B cell (primary cell): ENCODE results near the gene GNB3. TPM values are rescaled to one million over a fixed set of nuclear protein-coding genes. Genes with fewer than 3 reads are reported as not detected.

Source experiments
- ATAC-seq: fragments of 200-7000 bp; cut with Tn5 transposase; one replicate; pipeline ENCODE4 v1.10.0; 2021; ENCODE audit warnings: low read depth, mild to moderate bottlenecking, moderate number of reproducible peaks, moderate library complexity
- CTCF ChIA-PET: fragments of 350-600 bp; sonication (Branson Sonifier 250); formaldehyde crosslinking; loops from one replicate; lab custom pipeline; 2021; ENCODE audit warnings: antibody characterized with exemption, inconsistent platforms; lab: Charles Lee
- POLR2A ChIA-PET: fragments of 350-600 bp; sonication (Branson Sonifier 250); formaldehyde crosslinking; loops from one replicate; lab custom pipeline; 2021; ENCODE audit warnings: antibody characterized with exemption; lab: Charles Lee
- DNase-seq: peaks from one replicate; pipeline ENCODE4 v3.0.0; 2013
- H2AFZ ChIP-seq: 2 replicates; pipeline ENCODE4 v1.6.1; 2012; ENCODE audit warnings: mild to moderate bottlenecking, low read depth, low read length; ENCODE audit not compliant: insufficient read depth, poor library complexity, severe bottlenecking
- H3K27ac ChIP-seq, 2 donors: 1 replicate in 1 of 2; 2 replicates in 1 of 2; pipeline ENCODE4 v1.5.1; 2012 to 2013; ENCODE audit warnings: low read length in 2 of 2, mild to moderate bottlenecking in 2 of 2, moderate library complexity in 1 of 2
- H3K27me3 ChIP-seq, 4 experiments: fragments of 200-600 bp in 1 of 4; sonication (generic) in 1 of 4; replicated peaks in 1 of 4; 1 replicate in 2 of 4; 2 replicates in 2 of 4; pipeline versions ENCODE4 v1.6.1 to v1.7.0; 2013 to 2016; ENCODE audit warnings: low read length in 3 of 4, mild to moderate bottlenecking in 2 of 4, mixed read lengths in 1 of 4, moderate library complexity in 1 of 4; ENCODE audit not compliant: insufficient read depth in 4 of 4, control insufficient read depth in 3 of 4; ENCODE audit errors: control extremely low read depth in 1 of 4
- H3K36me3 ChIP-seq, 2 experiments: replicated peaks in 1 of 2; 1 replicate in 1 of 2; 2 replicates in 1 of 2; pipeline versions ENCODE4 v1.6.1 to v1.7.1; 2013; ENCODE audit warnings: low read length in 1 of 2; ENCODE audit not compliant: insufficient read depth in 2 of 2, control insufficient read depth in 1 of 2; ENCODE audit errors: control extremely low read depth in 1 of 2, extremely low read depth in 1 of 2
- H3K4me1 ChIP-seq, 2 donors: fragments of 200-600 bp in 1 of 2; sonication (generic) in 1 of 2; 1 replicate in 1 of 2; 2 replicates in 1 of 2; pipeline versions ENCODE4 v1.5.1 to v1.6.1; 2013 to 2017; ENCODE audit warnings: low read length in 2 of 2; ENCODE audit not compliant: control insufficient read depth in 2 of 2, insufficient read depth in 2 of 2
- H3K4me2 ChIP-seq: replicated peaks from 2 replicates; pipeline ENCODE3; 2012; ENCODE audit warnings: mild to moderate bottlenecking, low read depth, low read length; ENCODE audit not compliant: poor library complexity, severe bottlenecking
- H3K4me3 ChIP-seq, 5 experiments: fragments of 200-600 bp in 1 of 5; sonication (generic) in 1 of 5; 1 replicate in 3 of 5; 2 replicates in 2 of 5; pipeline versions ENCODE4 v1.5.1 to v1.7.0; 2011 to 2016; ENCODE audit warnings: low read length in 4 of 5, mild to moderate bottlenecking in 4 of 5, low read depth in 2 of 5, control low read depth in 1 of 5, moderate library complexity in 1 of 5; ENCODE audit not compliant: insufficient read depth in 1 of 5; ENCODE audit errors: control extremely low read depth in 1 of 5, extremely low read depth in 1 of 5
- H3K79me2 ChIP-seq: fragments of 200-600 bp; sonication (generic); one replicate; pipeline ENCODE4 v1.6.0; 2016; ENCODE audit warnings: low read length; ENCODE audit not compliant: control insufficient read depth, insufficient read depth
- H3K9ac ChIP-seq: fragments of 200-600 bp; sonication (generic); 2 replicates; pipeline ENCODE4 v1.6.1; 2017; ENCODE audit warnings: mild to moderate bottlenecking, low read length, moderate library complexity
- H3K9me3 ChIP-seq, 3 donors: one replicate each; pipeline versions ENCODE4 v1.6.1 to v1.7.1; 2013; ENCODE audit warnings: low read length in 2 of 3; ENCODE audit not compliant: control insufficient read depth in 2 of 3, insufficient read depth in 1 of 3; ENCODE audit errors: control extremely low read depth in 1 of 3
- H4K20me1 ChIP-seq: 2 replicates; pipeline ENCODE4 v1.6.0; 2012; ENCODE audit warnings: mild to moderate bottlenecking, low read length; ENCODE audit not compliant: insufficient read depth, control insufficient read depth, poor library complexity, severe bottlenecking
- H3K27ac Mint-ChIP-seq: one replicate; pipeline ENCODE4 v1.8.0; 2021; ENCODE audit warnings: mixed read lengths
- H3K27me3 Mint-ChIP-seq: one replicate; pipeline ENCODE4 v1.8.0; 2021; ENCODE audit warnings: mixed read lengths
- H3K4me1 Mint-ChIP-seq: one replicate; pipeline ENCODE4 v1.8.0; 2021; ENCODE audit warnings: mixed read lengths
- H3K4me3 Mint-ChIP-seq: one replicate; pipeline ENCODE4 v1.8.0; 2021; ENCODE audit warnings: mixed read lengths
- H3K9me3 Mint-ChIP-seq: one replicate; pipeline ENCODE4 v1.8.0; 2022; ENCODE audit warnings: mixed read lengths; ENCODE audit not compliant: insufficient read depth
- CTCF ChIP-seq: fragments of 200-600 bp; IDR thresholded peaks from one replicate; pipeline ENCODE4 v1.8.0; 2022; ENCODE audit warnings: antibody characterized with exemption, mild to moderate bottlenecking
- EZH2 ChIP-seq: IDR thresholded peaks from 2 replicates; pipeline ENCODE4 v1.6.1; 2012; ENCODE audit warnings: borderline replicate concordance, low read depth, mild to moderate bottlenecking, moderate library complexity, low read length; ENCODE audit not compliant: insufficient read depth, poor library complexity, severe bottlenecking
- WGBS: methylation state at CpG from one replicate; pipeline ENCODE4 v1.1.5; 2013; ENCODE audit warnings: missing lambda C conversion rate; ENCODE audit not compliant: insufficient coverage; 5-methylcytosine and 5-hydroxymethylcytosine counted together
- intact Hi-C: fragments of 100-400 bp; cut with micrococcal nuclease; formaldehyde crosslinking; loops from one replicate; pipeline ENCODE4 v1.10.0; 2022
- polyA plus RNA-seq: library from polyadenylated mRNA; depleted of rRNA; stranded (reverse); fragments of >200 nt; gene quantifications from 2 replicates; pipeline ENCODE4 v1.2.3, GENCODE V29; 2012
- total RNA-seq, 2 donors: library from RNA; stranded (reverse); fragments of 120-200 nt in 1 of 2; gene quantifications; 1 replicate in 1 of 2; 2 replicates in 1 of 2; pipeline versions ENCODE4 v1.2.3 to v1.2.4, GENCODE V29; 2013 to 2022

GNB3 gene
- total and polyA plus RNA-seq, 2 donors (not counting 1 experiment from before 2014, with no cell fraction given) = 0.27 to 0.49 TPM

GRCh38 chr12:6829536-6830220 is 11.0 kb upstream of the GNB3 start:
- Histone ChIP-seq H3K9ac (peak overlapping the region; percentile 80), H3K9me3 (peaks cover 0 to 11% (median 0%) of the 10 kb centered on the region in 3 donors), H2AFZ (peak overlapping the region; percentile 91), H3K4me3 (peak overlapping the region in 4 of 5 experiments; percentile 52 to 73 (median 62)), H3K27me3 (peaks cover 0 to 64% (median 33%) of the 10 kb centered on the region in 4 experiments), H3K4me1 (peaks cover 23 to 29% of the 10 kb centered on the region in 2 donors), H3K79me2 (no peaks in the 10 kb centered on the region), H4K20me1 (peaks cover 11% of the 10 kb centered on the region), H3K4me2 (peak overlapping the region; percentile 100), H3K27ac (no peak overlapping the region), H3K36me3 (no peaks in the 10 kb centered on the region)
- ChIA-PET CTCF (interaction anchor here (1.0 to 1.8 kb wide), 5 partner anchors 10 to 77 kb away, joined by 3 to 5 read pairs (median 4); partner anchors contain the start of genes CDCA3, MLF2 and USP5), POLR2A (interaction anchor here (1.3 to 1.5 kb wide), 3 partner anchors 43 to 106 kb away, joined by 3 to 4 read pairs (median 3); partner anchors contain the start of genes COPS7A, MLF2 and SPSB2)
- ATAC-seq = no peak
- intact Hi-C loops = no loop called here
- H3K27me3 Mint-ChIP-seq = peaks cover 71% of the 10 kb centered on the region
- no peak for TF ChIP-seq EZH2
- no peak for TF ChIP-seq CTCF
- peaks cover 21% of the 10 kb centered on the region for H3K4me1 Mint-ChIP-seq
- no peak overlapping the region for H3K27ac Mint-ChIP-seq
- WGBS = 77% methylated on average over 15 of the region's 19 CpGs
- DNase-seq = no peak
- H3K4me3 Mint-ChIP-seq = peak overlapping the region; percentile 93
- H3K9me3 Mint-ChIP-seq = no peaks in the 10 kb centered on the region
